HL-60/S4 treated with retinoic acid at 250 ng/mL for 4 days and 3 days (cell line): ENCODE measurements around the gene ZNF556.
"Not testable (repeated sequence)": the region's sequence is repeated elsewhere in the genome, so short reads cannot be mapped to it uniquely, and the experiment has no call there.

Experiments used
- in situ Hi-C: fragments of 300-500 bp; cut with MboI; formaldehyde crosslinking; loops from 2 replicates; pipeline ENCODE4 v1.7.0; 2022; ENCODE audit warnings: low sequenced_read_pairs

The ZNF556 gene

DNA sequence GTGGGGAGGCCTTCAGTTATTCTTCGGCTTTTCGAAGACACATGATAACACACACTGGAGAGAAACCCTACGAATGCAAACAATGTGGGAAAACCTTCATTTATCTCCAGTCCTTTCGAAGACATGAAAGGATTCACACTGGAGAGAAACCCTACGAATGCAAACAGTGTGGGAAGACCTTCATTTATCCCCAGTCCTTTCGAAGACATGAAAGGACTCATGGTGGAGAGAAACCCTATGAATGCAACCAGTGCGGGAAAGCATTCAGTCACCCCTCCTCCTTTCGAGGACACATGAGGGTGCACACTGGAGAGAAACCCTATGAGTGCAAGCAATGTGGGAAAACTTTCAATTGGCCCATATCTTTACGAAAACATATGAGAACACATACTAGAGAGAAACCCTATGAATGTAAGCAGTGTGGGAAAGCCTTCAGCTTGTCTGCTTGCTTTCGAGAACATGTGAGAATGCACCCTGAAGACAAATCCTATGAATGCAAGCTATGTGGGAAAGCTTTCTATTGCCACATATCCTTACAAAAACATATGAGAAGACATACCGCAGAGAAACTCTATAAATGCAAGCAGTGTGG lies 14.0 kb upstream of the ZNF556 start:
- in situ Hi-C loops, result no loop called here

GRCh38 chr19:2854849-2855248 lies 12.3 kb upstream of the ZNF556 start:
- in situ Hi-C loops, result no loop called here

- in situ Hi-C loops, result no loop called here
Observed at GRCh38 chr19:2856457-2857050, 10.6 kb upstream of the ZNF556 start.

GRCh38 chr19:2858864-2859263 lies 8.3 kb upstream of the ZNF556 start:
- in situ Hi-C loops, result no loop called here

DNA sequence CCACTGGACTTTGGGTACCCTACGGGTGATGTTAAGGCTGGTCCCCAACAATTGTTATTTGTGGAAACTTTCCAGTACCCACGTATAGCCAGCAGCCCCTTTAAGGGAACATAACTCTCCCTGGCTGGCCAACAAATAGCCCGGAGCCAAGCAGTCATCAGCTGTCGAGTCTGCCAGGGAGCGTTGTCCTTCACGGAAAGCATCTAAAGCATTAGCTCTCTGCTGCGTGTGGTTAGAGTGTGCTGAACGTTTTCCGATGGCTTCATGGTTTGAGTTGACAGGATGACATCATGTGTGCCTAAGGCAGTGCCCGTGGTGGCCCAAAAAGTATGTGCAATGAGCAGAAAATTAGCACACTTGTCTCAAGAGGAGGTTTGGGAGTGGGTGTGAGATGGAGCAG lies 3.3 kb upstream of the ZNF556 start:
- in situ Hi-C loops, result no loop called here

DNA sequence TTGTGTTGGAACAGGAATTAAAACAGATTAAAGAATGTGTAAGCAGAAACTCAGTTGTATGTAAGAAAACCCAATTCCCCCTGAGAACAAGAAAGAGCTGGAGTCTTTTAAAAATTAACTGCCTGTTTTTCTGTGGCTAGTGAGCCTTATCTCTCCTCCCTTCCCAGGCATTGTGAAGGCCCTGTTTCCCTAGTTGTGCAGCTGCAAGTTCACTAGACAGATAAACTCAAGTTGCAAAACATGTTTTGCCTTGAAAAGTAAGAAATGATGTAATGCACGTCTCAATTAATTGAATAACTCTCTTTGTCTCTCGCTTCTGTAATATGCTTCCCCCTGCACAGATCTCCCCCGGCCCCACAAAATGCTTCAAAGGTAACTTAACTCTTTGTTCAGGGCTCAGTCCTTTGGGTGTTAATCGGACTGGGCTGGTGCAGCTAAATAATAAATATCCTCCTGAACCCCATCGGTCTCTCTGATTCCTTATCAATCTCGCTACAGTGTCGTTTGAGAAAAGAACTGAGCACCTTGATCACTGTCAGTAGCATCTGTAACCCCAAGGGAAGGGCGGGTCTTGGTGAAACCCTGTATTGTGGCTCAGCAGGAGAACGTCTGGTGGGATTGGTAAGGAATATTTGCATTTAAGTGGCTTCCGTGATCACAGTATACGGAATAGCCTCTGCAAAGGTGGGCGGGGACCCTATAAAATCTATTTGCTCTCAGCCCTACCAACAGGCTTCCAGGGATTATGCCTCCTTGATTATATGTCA lies 1.6 kb upstream of the ZNF556 start:
- in situ Hi-C loops, result no loop called here

DNA sequence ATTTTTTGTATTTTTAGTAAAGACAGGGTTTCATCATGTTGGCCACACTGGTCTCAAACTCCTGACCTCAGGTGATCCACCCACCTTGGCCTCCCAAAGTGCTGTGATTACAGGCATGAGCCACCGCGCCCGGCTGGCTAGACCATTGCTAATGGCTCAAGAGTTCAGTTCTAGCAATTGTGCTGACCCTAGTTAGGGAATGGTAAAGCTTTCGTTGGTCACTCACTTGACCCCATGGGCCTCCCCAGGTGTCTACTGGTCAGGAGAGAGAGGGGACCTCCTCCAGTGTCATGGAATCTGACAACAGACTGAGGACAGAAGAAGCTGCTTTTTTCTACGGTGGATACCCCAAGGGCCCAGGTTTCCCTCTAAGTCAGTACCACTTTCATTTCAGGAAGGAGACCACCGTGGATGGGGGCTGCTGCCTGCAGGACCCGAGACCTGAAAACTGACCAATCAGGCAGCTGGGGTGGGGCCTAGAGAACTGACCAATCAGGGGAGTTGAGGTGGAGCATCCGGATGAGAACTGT lies 575 bp upstream of the ZNF556 start:
- in situ Hi-C loops, result no loop called here

DNA sequence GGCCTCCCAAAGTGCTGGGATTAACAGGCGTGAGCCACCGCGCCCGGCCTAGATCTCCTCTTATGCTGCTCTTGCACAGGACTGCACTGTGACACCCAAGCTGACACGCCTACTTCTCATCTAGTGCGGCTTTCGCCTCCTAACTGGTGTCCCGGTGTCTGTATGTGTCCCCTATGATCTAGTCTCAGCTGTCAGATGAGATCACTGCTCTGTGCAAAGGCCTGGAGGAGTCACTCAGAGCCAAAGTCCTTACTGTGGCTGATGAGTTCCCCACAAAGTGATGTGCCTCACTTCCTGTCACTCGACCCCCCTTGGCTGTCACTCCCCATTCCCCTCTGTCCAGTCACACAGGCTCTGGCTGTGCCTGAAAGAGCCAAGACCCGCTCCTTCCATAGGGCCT lies 2.5 kb downstream of the ZNF556 start:
- in situ Hi-C loops, result no loop called here

DNA sequence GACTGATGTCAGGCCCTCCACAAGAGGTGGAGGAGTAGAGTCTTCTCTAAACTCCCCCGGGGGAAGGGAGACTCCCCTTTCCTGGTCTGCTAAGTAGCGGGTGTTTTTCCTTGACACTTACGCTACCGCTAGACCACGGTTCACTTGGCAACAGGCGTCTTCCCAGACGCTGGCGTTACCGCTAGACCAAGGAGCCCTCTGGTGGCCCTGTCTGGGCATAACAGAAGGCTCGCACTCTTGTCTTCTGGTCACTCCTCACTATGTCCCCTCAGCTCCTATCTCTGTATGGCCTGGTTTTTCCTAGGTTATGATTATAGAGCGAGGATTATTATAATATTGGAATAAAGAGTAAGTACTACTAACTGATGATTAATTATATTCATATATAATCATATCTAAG lies 5.0 kb downstream of the ZNF556 start:
- in situ Hi-C loops, result not testable (repeated sequence)

GRCh38 chr19:2877398-2878331 lies 10.5 kb downstream of the ZNF556 start:
- in situ Hi-C loops, result no loop called here

GRCh38 chr19:2883686-2884439 lies 16.7 kb downstream of the ZNF556 start:
- in situ Hi-C loops, result no loop called here

DNA sequence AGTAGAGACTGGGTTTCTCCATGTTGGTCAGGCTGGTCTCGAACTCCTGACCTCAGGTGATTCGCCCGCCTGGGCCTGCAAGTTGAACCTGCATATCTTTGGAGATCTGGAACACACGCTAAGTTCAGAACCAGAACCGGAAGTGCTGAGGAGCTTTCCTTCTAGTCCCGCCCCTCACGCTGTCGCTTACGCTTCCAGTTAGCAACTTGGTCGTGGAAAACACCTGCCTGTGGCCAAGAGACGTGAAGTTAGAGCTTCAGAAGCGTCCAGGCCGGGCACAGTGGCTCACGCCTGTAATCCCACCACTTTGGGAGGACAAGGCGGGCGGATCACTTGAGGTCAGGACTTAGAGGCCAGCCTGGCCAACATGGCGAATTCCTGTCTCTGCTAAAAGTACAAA lies 18.6 kb downstream of the ZNF556 start:
- in situ Hi-C loops, result no loop called here

DNA sequence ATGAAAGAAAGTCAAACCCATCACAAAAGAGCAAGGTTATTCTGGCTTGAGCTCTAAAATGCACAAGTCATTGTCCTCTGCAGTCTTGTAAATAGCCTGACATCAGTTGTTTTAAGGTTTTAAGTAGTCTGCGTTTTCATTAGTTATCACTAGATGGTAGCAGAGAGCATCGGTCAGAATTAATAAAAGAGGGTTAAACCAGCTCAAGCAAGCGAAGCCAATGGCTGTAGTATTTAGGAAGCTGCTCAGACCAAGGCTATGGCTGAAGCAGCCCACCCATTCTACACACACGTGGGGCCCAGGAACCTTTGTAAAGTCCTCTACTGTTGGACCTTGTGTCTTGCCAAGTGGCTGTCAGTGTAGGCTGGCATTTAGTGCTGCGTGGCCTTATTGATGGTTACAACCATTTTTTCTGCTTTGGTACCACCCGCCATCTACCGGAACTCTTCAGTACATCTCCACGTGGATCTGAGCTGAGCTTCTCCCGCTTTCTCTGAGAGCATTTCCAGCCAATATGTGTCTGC lies 20.3 kb downstream of the ZNF556 start:
- in situ Hi-C loops, result no loop called here

GRCh38 chr19:2888731-2889224 lies 21.6 kb downstream of the ZNF556 start:
- in situ Hi-C loops, result no loop called here

GRCh38 chr19:2890531-2890930 lies 23.4 kb downstream of the ZNF556 start:
- in situ Hi-C loops, result not testable (repeated sequence)

- in situ Hi-C loops, result no loop called here
Observed at GRCh38 chr19:2896694-2897093, 29.6 kb downstream of the ZNF556 start.

DNA sequence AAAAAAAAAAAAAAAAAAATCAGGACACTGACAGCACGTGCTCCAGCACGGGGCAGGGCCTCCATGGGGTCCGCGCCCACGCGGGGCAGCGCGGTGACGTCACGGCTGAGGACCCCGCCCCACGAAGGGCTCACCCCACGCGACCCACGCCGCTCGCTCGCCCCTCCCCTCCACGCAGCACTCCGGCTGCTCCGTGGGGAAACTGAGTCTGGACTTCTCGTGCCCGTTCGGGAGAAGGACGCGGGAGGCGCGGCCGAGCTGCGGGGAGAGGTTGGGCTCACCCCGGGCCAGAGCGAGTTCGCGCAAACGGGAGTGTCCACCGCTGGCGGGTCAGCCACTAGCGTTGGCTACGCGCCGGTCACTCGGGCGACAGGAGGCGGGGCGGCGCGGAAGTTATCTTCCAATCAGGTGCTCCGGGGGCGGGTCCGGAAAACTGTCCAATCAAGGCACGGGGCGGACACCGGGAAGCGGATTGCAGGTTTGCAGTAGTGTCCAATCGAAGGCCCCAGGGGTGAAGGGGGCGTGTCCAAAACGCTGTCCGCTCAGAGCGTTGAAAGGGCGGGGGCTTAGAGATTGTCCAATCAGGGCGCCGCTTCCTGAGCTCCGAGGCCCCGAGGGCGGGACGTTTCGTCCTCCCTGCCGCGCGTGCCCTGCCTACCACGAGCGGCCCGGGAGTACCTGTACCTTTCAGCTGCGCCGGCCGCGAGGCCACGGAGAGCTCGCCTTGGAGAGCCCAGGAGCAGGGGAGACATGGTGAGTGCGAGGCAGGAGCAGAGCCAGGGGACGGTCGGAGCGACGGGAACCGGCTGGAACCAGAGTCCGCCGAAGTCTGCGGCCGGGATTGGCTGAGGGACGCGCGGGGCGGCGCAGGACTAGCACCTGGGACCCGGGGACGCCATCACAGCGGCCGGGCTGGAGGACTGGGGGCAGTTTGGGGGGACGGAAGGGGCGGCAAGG lies 33.4 kb downstream of the ZNF556 start, which contains the start of gene ZNF57:
Gene ZNF57, plus strand, starts transcription at position 633 of the 957 bp plus-strand sequence. Its CDS starts 118 bp downstream, at position 751.
- in situ Hi-C loops, result no loop called here

- in situ Hi-C loops, result no loop called here
Observed at GRCh38 chr19:2902590-2903218, 35.6 kb downstream of the ZNF556 start.
